Naive B cell (primary cell): ENCODE measurements around the gene ELAC2. TPM values are rescaled to one million over a fixed set of nuclear protein-coding genes. Genes with fewer than 3 reads are reported as not detected.

Experiments used
- ATAC-seq, 2 donors: fragments of 150-1000 bp; cut with Tn5 transposase; 2 replicates each; pipeline ENCODE4 v1.10.0; 2021; ENCODE audit warnings: low read depth in 2 of 2, mild to moderate bottlenecking in 2 of 2, moderate library complexity in 2 of 2
- DNase-seq: peaks from one replicate; pipeline ENCODE4 v3.0.0; 2022
- H3K27ac Mint-ChIP-seq, 6 donors: one replicate each; pipeline ENCODE4 v1.8.0; 2020 to 2022; ENCODE audit warnings: mild to moderate bottlenecking in 6 of 6, mixed read lengths in 6 of 6, moderate library complexity in 5 of 6, inconsistent platforms in 2 of 6
- H3K27me3 Mint-ChIP-seq, 3 donors: one replicate each; pipeline ENCODE4 v1.8.0; 2021 to 2022; ENCODE audit warnings: mixed read lengths in 3 of 3, mild to moderate bottlenecking in 1 of 3
- H3K36me3 Mint-ChIP-seq, 2 donors: one replicate each; pipeline ENCODE4 v1.8.0; 2020 to 2022; ENCODE audit warnings: mixed read lengths in 2 of 2, inconsistent platforms in 1 of 2, mild to moderate bottlenecking in 1 of 2
- H3K4me1 Mint-ChIP-seq, 3 donors: one replicate each; pipeline ENCODE4 v1.8.0; 2020 to 2022; ENCODE audit warnings: mixed read lengths in 3 of 3, inconsistent platforms in 1 of 3, mild to moderate bottlenecking in 1 of 3, moderate library complexity in 1 of 3
- H3K4me3 Mint-ChIP-seq, 8 donors: one replicate each; pipeline ENCODE4 v1.8.0; 2020 to 2022; ENCODE audit warnings: mild to moderate bottlenecking in 8 of 8, mixed read lengths in 8 of 8, moderate library complexity in 8 of 8, inconsistent platforms in 2 of 8
- H3K9me3 Mint-ChIP-seq, 7 donors: one replicate each; pipeline ENCODE4 v1.8.0; 2020 to 2022; ENCODE audit warnings: mixed read lengths in 7 of 7, mild to moderate bottlenecking in 5 of 7, inconsistent platforms in 2 of 7, moderate library complexity in 1 of 7
- polyA plus RNA-seq, 6 donors: library from polyadenylated mRNA; unstranded; fragments of 300-500 nt; fragmentation: Illumina TruSeq; gene quantifications; one replicate each; pipeline ENCODE4 v1.2.3, GENCODE V29; 2021; ENCODE audit warnings: low read depth in 6 of 6

Gene ELAC2
- polyA plus RNA-seq, 6 donors from 2014 or later = 29.2 to 49.0 (median 38.8) TPM

- Mint-ChIP-seq H3K27ac (peak overlapping the region in 3 of 6 donors; percentile 15 to 83 (median 49)), H3K4me3 (no peak overlapping the region), H3K9me3 (peaks cover 0 to 14% (median 5%) of the 10 kb centered on the region in 7 donors), H3K27me3 (peaks cover 10 to 37% (median 33%) of the 10 kb centered on the region in 3 donors), H3K36me3 (peaks cover 0 to 7% of the 10 kb centered on the region in 2 donors), H3K4me1 (peaks cover 0 to 13% (median 11%) of the 10 kb centered on the region in 3 donors)
- DNase-seq = peak; percentile 36
- ATAC-seq = peak in 1 of 2 donors; percentile 49
Measured at GRCh38 chr17:13030459-13031300, 12.9 kb upstream of the ELAC2 start.

- Mint-ChIP-seq H3K36me3 (peaks cover 0 to 7% of the 10 kb centered on the region in 2 donors), H3K9me3 (peaks cover 0 to 8% (median 2%) of the 10 kb centered on the region in 7 donors), H3K27ac (peak overlapping the region in 1 of 6 donors; percentile 83), H3K4me3 (no peak overlapping the region), H3K27me3 (peaks cover 10 to 39% (median 38%) of the 10 kb centered on the region in 3 donors), H3K4me1 (peaks cover 0 to 13% (median 12%) of the 10 kb centered on the region in 3 donors)
- no peak for DNase-seq
- no peak for ATAC-seq
Measured at GRCh38 chr17:13030056-13030455, 12.2 kb upstream of the ELAC2 start.

GRCh38 chr17:13029340-13029739 is 11.5 kb upstream of the ELAC2 start:
- no peak for ATAC-seq
- H3K27ac Mint-ChIP-seq = no peak overlapping the region
- H3K4me3 Mint-ChIP-seq = no peak overlapping the region
- H3K9me3 Mint-ChIP-seq = peaks cover 0 to 2% (median under 1%) of the 10 kb centered on the region in 7 donors
- H3K36me3 Mint-ChIP-seq = peaks cover 0 to 3% of the 10 kb centered on the region in 2 donors
- H3K27me3 Mint-ChIP-seq = peaks cover 10 to 42% (median 34%) of the 10 kb centered on the region in 3 donors
- no peak for DNase-seq
- peaks cover 6 to 20% (median 19%) of the 10 kb centered on the region in 3 donors for H3K4me1 Mint-ChIP-seq

GRCh38 chr17:13027246-13027645 is 9.4 kb upstream of the ELAC2 start:
- H3K4me3 Mint-ChIP-seq = no peak overlapping the region
- no peak for DNase-seq
- H3K36me3 Mint-ChIP-seq = no peaks in the 10 kb centered on the region
- H3K27ac Mint-ChIP-seq = no peak overlapping the region
- peaks cover 8 to 22% (median 21%) of the 10 kb centered on the region in 3 donors for H3K4me1 Mint-ChIP-seq
- no peak for ATAC-seq
- peaks cover 17 to 57% (median 39%) of the 10 kb centered on the region in 3 donors for H3K27me3 Mint-ChIP-seq
- peaks cover 0 to 2% (median 0%) of the 10 kb centered on the region in 7 donors for H3K9me3 Mint-ChIP-seq

- H3K4me1 Mint-ChIP-seq = peaks cover 8 to 15% (median 8%) of the 10 kb centered on the region in 3 donors
- H3K36me3 Mint-ChIP-seq = no peaks in the 10 kb centered on the region
- peaks cover 17 to 57% (median 39%) of the 10 kb centered on the region in 3 donors for H3K27me3 Mint-ChIP-seq
- no peak for ATAC-seq
- no peak overlapping the region for H3K4me3 Mint-ChIP-seq
- DNase-seq = no peak
- H3K9me3 Mint-ChIP-seq = peaks cover 0 to 2% (median 0%) of the 10 kb centered on the region in 7 donors
- H3K27ac Mint-ChIP-seq = no peak overlapping the region
Measured at GRCh38 chr17:13025687-13026086, 7.9 kb upstream of the ELAC2 start.

DNA sequence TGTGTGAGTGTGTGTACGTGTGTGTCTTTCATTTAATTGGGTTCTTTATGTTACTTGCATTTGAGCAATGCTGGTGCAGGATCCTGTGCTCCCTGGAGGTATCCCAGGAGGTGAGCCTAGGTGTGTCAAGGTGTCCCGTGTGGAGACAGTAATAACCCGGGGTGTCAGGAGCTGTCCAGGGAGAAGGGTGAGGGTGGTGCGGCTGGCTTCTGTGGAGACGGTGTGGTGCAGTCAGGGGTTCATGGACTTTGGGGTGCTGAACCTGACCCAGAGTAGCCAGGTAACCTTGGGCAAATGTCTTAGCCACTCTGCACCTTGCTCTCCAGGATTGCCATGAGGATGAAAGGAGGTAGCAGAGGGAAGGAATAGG is 7.4 kb upstream of the ELAC2 start:
- Mint-ChIP-seq H3K27ac (no peak overlapping the region), H3K9me3 (peaks cover 0 to 2% (median 0%) of the 10 kb centered on the region in 7 donors), H3K36me3 (no peaks in the 10 kb centered on the region), H3K27me3 (peaks cover 14 to 54% (median 39%) of the 10 kb centered on the region in 3 donors), H3K4me3 (no peak overlapping the region), H3K4me1 (peaks cover 8 to 15% (median 8%) of the 10 kb centered on the region in 3 donors)
- DNase-seq (no peak), ATAC-seq (no peak)

GRCh38 chr17:13024526-13025257 is 6.9 kb upstream of the ELAC2 start:
- no peaks in the 10 kb centered on the region for H3K36me3 Mint-ChIP-seq
- H3K4me3 Mint-ChIP-seq = peak overlapping the region in 4 of 8 donors; percentile 16 to 42 (median 40)
- peak; percentile 55 for DNase-seq
- H3K27ac Mint-ChIP-seq = peak overlapping the region in 1 of 6 donors; percentile 13
- peaks cover 8 to 15% (median 8%) of the 10 kb centered on the region in 3 donors for H3K4me1 Mint-ChIP-seq
- peak; percentile 85 to 89 for ATAC-seq
- H3K9me3 Mint-ChIP-seq = peaks cover 0 to 2% (median 0%) of the 10 kb centered on the region in 7 donors
- H3K27me3 Mint-ChIP-seq = peaks cover 13 to 48% (median 39%) of the 10 kb centered on the region in 3 donors

GRCh38 chr17:13024016-13024415 is 6.2 kb upstream of the ELAC2 start:
- Mint-ChIP-seq H3K27me3 (peaks cover 13 to 46% (median 39%) of the 10 kb centered on the region in 3 donors), H3K36me3 (no peaks in the 10 kb centered on the region), H3K27ac (no peak overlapping the region), H3K9me3 (peaks cover 0 to 2% (median 0%) of the 10 kb centered on the region in 7 donors), H3K4me1 (peaks cover 8 to 15% (median 10%) of the 10 kb centered on the region in 3 donors), H3K4me3 (peak overlapping the region in 1 of 8 donors; percentile 42)
- DNase-seq = no peak
- ATAC-seq = peak in 1 of 2 donors; percentile 14

- DNase-seq = no peak
- ATAC-seq = no peak
- Mint-ChIP-seq H3K27me3 (no peaks in the 10 kb centered on the region), H3K36me3 (peaks cover 16 to 28% of the 10 kb centered on the region in 2 donors), H3K4me3 (peak overlapping the region; percentile 95 to 100 (median 99)), H3K27ac (peak overlapping the region; percentile 83 to 98 (median 94)), H3K4me1 (peaks cover 16 to 31% (median 30%) of the 10 kb centered on the region in 3 donors), H3K9me3 (no peaks in the 10 kb centered on the region)
Measured at GRCh38 chr17:13016881-13017654, 759 bp downstream of the ELAC2 start.

DNA sequence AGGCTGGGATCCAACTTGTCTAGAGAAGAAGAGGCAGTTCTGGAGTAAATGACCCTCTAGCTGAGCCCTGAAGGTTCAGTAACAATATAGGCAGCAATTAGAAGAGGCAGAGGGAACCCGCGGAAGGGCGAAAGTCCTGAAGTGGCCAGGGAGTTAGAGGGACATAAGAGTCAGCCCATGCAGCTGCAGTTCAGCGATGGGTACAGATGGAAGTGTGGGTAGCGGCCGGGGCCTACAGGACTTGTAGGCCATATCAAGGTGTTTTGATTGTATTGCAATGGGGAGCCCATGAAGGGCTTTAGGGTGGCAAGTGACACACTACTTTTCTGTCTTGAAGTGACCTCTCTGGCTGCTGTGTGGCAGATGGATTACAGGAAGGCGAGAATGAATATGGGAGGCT is 3.0 kb downstream of the ELAC2 start:
- Mint-ChIP-seq H3K9me3 (no peaks in the 10 kb centered on the region), H3K4me3 (peak overlapping the region in 5 of 8 donors; percentile 1 to 100 (median 55))

GRCh38 chr17:13010959-13011358 is 6.9 kb downstream of the ELAC2 start:
- DNase-seq (no peak), ATAC-seq (no peak)
- no peak overlapping the region for H3K27ac Mint-ChIP-seq
- no peak overlapping the region for H3K4me3 Mint-ChIP-seq
- H3K4me1 Mint-ChIP-seq = peaks cover 6 to 17% (median 10%) of the 10 kb centered on the region in 3 donors
- no peaks in the 10 kb centered on the region for H3K27me3 Mint-ChIP-seq
- no peaks in the 10 kb centered on the region for H3K9me3 Mint-ChIP-seq
- H3K36me3 Mint-ChIP-seq = peaks cover 16 to 33% of the 10 kb centered on the region in 2 donors

More for the DNA sequence above, 3.0 kb downstream of the ELAC2 start:
- no peaks in the 10 kb centered on the region for H3K27me3 Mint-ChIP-seq
- ATAC-seq = no peak
- H3K4me1 Mint-ChIP-seq = peaks cover 16 to 31% (median 30%) of the 10 kb centered on the region in 3 donors
- no peak for DNase-seq
- H3K36me3 Mint-ChIP-seq = peaks cover 16 to 34% of the 10 kb centered on the region in 2 donors
- peak overlapping the region in 1 of 6 donors; percentile 62 for H3K27ac Mint-ChIP-seq

DNA sequence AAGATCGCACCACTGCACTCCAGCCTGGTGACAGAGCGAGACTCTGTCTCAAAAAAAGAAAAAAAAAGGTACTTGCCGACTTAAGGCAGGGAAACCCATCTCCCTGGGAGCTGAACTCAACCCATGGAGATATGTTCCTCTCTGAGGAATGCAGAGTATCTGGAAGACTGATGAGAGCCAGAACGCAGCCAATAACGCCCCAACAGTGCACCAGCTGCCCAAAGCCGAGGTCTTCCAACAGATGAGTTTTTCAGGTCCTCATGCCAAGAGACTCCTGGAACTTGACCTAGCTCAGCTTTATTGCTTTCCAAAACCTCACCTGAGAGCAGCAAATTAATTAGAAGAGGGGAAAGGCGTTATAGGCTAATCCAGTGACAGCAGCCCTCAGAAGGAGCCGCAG is 9.4 kb downstream of the ELAC2 start:
- peaks cover 0 to 2% (median 0%) of the 10 kb centered on the region in 3 donors for H3K4me1 Mint-ChIP-seq
- DNase-seq (no peak), ATAC-seq (no peak)
- H3K36me3 Mint-ChIP-seq = peaks cover 7 to 22% of the 10 kb centered on the region in 2 donors
- no peaks in the 10 kb centered on the region for H3K27me3 Mint-ChIP-seq
- peaks cover 0 to 1% (median 0%) of the 10 kb centered on the region in 7 donors for H3K9me3 Mint-ChIP-seq
- H3K27ac Mint-ChIP-seq = peak overlapping the region in 1 of 6 donors; percentile 78
- no peak overlapping the region for H3K4me3 Mint-ChIP-seq
